Gastrocnemius medialis (tissue), 4 donors: Measurements from ENCODE around the gene FGFR3. TPM values are rescaled to one million over a fixed set of nuclear protein-coding genes. Genes with fewer than 3 reads are reported as not detected.

Source experiments
- ATAC-seq, 2 donors: fragments of 150-250 bp; one replicate each; pipeline ENCODE4 v1.9.1; 2016
- DNase-seq, 2 donors: peaks; one replicate each; pipeline ENCODE4 v3.0.0-alpha.2; 2019
- H3K27ac ChIP-seq, 4 donors: fragments of 200-600 bp; sonication (generic); 1 replicate in 1 of 4; 2 replicates in 3 of 4; pipeline ENCODE4 v1.5.1; 2016 to 2018; ENCODE audit warnings: mild to moderate bottlenecking in 2 of 4, moderate library complexity in 1 of 4
- H3K27me3 ChIP-seq, 3 donors: fragments of 200-600 bp; sonication (generic) in 2 of 3; 1 replicate in 1 of 3; 2 replicates in 2 of 3; pipeline versions ENCODE4 v1.5.1 to v1.6.0; 2016 to 2019; ENCODE audit warnings: mild to moderate bottlenecking in 1 of 3, moderate library complexity in 1 of 3
- H3K36me3 ChIP-seq, 2 donors: fragments of 200-600 bp; sonication (generic) in 1 of 2; one replicate each; pipeline ENCODE4 v1.5.1; 2017 to 2018
- H3K4me1 ChIP-seq, 2 donors: fragments of 200-600 bp; sonication (generic) in 1 of 2; one replicate each; pipeline ENCODE4 v1.5.1; 2016 to 2017; ENCODE audit warnings: mild to moderate bottlenecking in 2 of 2
- H3K4me3 ChIP-seq, 4 donors: fragments of 200-600 bp; sonication (generic) in 3 of 4; 1 replicate in 1 of 4; 2 replicates in 3 of 4; pipeline ENCODE4 v1.5.1; 2016 to 2019; ENCODE audit warnings: mild to moderate bottlenecking in 2 of 4
- H3K9me3 ChIP-seq, 3 donors: fragments of 200-600 bp; sonication (generic) in 2 of 3; 1 replicate in 1 of 3; 2 replicates in 2 of 3; pipeline ENCODE4 v1.5.1; 2016 to 2019
- POLR2A ChIP-seq, 2 donors: fragments of 450-650 bp; IDR thresholded peaks; one replicate each; pipeline ENCODE4 v1.6.1; 2017; ENCODE audit warnings: antibody characterized with exemption in 2 of 2, mild to moderate bottlenecking in 2 of 2, moderate library complexity in 2 of 2
- in situ Hi-C, 4 donors: fragments of 200-750 bp; cut with MboI; loops; one replicate each; pipeline versions ENCODE4 v1.15.0 to v1.8.0; 2017; ENCODE audit warnings: low sequenced_read_pairs in 4 of 4
- intact Hi-C: fragments of 100-400 bp; cut with DNase I; formaldehyde crosslinking; loops from one replicate; pipeline ENCODE4 v1.15.1; 2023; ENCODE audit warnings: low total_unique reads
- total RNA-seq, 4 donors: library from RNA; depleted of rRNA; stranded (reverse); fragments of >200 nt; gene quantifications; one replicate each; pipeline versions ENCODE4 v1.1.0 to v1.2.3, GENCODE V29; 2016
- TF ChIP-seq, protein P1 (sequence below), 5 experiments: fragments of 450-650 bp in 3 of 5; fragments of 200-600 bp in 2 of 5; sonication (generic) in 2 of 5; IDR thresholded peaks in 4 of 5; conservative IDR thresholded peaks in 1 of 5; 1 replicate in 4 of 5; 2 replicates in 1 of 5; pipeline ENCODE4 v1.5.1; 2016 to 2019; ENCODE audit warnings: antibody characterized with exemption in 5 of 5, mild to moderate bottlenecking in 3 of 5, moderate library complexity in 3 of 5

Gene FGFR3
- total RNA-seq, 4 donors from 2014 or later: 0.15 to 0.51 (median 0.18) TPM; not detected in 1

DNA sequence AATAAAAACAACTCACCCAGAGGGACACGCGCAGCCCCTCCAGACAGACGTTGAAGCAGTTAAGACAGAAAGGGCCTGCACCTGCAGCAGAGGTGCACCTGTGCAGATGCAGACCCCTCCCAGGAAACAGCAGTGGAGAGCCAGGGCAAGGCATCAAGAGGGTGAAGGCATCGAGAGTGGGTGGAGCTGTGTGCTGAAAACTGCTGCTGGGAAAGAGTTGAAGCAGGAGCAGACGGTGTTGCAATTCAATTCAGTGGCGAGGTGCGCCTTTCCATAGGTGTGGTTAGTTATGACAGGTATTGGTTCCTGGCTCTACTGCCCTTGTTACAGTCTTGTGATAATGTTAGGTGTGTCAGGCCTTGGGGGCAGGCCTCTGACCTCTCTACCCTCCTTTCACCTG is 46.2 kb downstream of the FGFR3 start:
- peaks cover 10 to 16% of the 10 kb centered on the region in 2 donors for H3K4me1 ChIP-seq
- in situ Hi-C loops (no loop called here), intact Hi-C loops (no loop called here)
- no peak overlapping the region for H3K27ac ChIP-seq
- TF ChIP-seq POLR2A (IDR thresholded peaks at IDR 0.05): no peak
- TF ChIP-seq, protein P1, sequence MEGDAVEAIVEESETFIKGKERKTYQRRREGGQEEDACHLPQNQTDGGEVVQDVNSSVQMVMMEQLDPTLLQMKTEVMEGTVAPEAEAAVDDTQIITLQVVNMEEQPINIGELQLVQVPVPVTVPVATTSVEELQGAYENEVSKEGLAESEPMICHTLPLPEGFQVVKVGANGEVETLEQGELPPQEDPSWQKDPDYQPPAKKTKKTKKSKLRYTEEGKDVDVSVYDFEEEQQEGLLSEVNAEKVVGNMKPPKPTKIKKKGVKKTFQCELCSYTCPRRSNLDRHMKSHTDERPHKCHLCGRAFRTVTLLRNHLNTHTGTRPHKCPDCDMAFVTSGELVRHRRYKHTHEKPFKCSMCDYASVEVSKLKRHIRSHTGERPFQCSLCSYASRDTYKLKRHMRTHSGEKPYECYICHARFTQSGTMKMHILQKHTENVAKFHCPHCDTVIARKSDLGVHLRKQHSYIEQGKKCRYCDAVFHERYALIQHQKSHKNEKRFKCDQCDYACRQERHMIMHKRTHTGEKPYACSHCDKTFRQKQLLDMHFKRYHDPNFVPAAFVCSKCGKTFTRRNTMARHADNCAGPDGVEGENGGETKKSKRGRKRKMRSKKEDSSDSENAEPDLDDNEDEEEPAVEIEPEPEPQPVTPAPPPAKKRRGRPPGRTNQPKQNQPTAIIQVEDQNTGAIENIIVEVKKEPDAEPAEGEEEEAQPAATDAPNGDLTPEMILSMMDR (IDR thresholded peaks at IDR 0.05 in 4 of 5, conservative IDR thresholded peaks at IDR 0.05 in 1 of 5): no peak
- no peak for DNase-seq
- H3K36me3 ChIP-seq: peaks cover 0 to 75% of the 10 kb centered on the region in 2 donors
- H3K9me3 ChIP-seq: no peaks in the 10 kb centered on the region
- no peak overlapping the region for H3K4me3 ChIP-seq
- no peaks in the 10 kb centered on the region for H3K27me3 ChIP-seq
- ATAC-seq: no peak

DNA sequence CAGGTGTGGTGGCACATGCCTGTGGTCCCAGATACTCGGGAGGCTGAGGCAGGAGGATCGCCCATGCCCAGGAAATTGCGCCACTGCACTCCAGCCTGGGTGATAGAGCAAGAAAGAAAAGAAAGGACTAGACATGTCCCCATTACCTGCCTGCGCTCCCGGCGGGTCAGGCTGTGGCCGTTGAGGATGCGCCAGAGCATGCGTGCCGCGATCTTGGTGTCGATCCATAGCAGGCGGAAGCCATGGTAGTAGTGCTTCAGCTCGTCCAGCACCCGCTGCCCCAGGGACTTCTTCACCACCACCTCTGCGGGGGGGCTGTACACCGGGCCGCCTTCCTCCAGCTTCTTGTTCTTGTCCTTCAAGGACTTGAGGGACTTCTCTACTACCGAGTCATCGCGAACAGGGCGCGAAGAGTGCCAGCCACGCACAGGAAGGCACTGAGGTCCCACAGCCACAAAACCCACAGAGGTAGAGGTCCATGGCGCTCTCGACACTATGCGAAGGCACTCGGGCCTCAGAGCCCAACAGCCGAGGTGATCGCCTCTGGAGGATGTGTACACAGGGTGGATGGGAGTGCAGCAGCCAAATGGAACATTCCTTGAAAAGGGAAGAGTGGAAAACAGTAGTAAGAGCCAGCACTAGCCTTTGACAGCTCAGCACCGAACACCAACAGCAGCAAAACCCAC is 48.3 kb downstream of the FGFR3 start:
- Histone ChIP-seq H3K4me1 (peaks cover 10 to 17% of the 10 kb centered on the region in 2 donors), H3K27ac (no peak overlapping the region), H3K9me3 (no peaks in the 10 kb centered on the region), H3K27me3 (no peaks in the 10 kb centered on the region), H3K36me3 (peaks cover 0 to 60% of the 10 kb centered on the region in 2 donors), H3K4me3 (no peak overlapping the region)
- intact Hi-C loops: no loop called here
- no peak for DNase-seq
- in situ Hi-C loops: no loop called here
- ATAC-seq: no peak
- TF ChIP-seq, protein P1 (IDR thresholded peaks at IDR 0.05 in 4 of 5, conservative IDR thresholded peaks at IDR 0.05 in 1 of 5): no peak
- no peak for TF ChIP-seq POLR2A (IDR thresholded peaks at IDR 0.05)

DNA sequence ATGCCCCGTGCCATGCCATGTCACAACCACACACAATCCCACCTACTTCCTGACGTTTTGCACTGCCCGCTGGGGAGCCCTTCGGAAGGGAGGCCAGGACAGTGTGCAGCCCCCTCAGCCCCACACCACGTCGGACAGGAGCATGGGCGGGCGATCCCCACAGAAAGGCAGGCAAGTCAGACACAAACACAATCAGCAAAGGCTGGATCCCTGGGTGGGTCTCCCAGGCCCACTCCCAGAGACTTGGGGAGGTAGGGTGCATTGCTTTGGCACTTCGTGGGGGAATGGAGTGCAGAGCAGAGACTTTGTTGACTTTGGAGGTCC is 48.8 kb downstream of the FGFR3 start:
- DNase-seq (no peak), ATAC-seq (no peak)
- in situ Hi-C loops (no loop called here), intact Hi-C loops (no loop called here)
- TF ChIP-seq, protein P1 (IDR thresholded peaks at IDR 0.05 in 4 of 5, conservative IDR thresholded peaks at IDR 0.05 in 1 of 5): no peak
- TF ChIP-seq POLR2A (IDR thresholded peaks at IDR 0.05): no peak
- Histone ChIP-seq H3K27ac (no peak overlapping the region), H3K9me3 (no peaks in the 10 kb centered on the region), H3K27me3 (no peaks in the 10 kb centered on the region), H3K36me3 (peaks cover 0 to 59% of the 10 kb centered on the region in 2 donors), H3K4me1 (peaks cover 10 to 17% of the 10 kb centered on the region in 2 donors), H3K4me3 (no peak overlapping the region)

DNA sequence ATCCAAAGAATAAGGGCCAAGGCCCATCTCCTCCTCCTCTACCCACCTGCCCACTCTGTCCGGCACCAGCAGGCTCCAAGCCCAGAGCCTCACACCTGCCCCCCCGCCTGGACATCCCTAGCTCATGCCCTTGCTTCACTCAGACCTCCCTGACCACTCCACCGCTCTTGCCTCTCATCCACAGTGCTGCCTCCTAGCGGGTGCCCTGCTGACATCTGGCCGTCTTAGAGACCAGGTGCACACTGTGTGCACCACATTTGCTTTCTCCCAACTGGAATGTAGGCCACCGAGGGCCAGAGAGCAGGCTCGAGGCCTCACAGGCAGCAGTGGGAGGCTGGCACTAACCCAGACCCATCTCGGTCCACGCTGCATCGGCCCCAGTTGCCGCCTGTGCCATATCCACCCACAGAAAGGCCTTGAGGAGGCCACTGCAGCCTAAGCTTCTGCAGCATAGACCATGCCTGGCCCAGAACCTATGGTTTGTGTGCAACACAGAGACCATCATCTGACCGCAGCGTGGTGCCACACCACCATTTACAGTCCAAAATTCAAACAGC is 49.3 kb downstream of the FGFR3 start:
- no peak for ATAC-seq
- Histone ChIP-seq H3K27ac (no peak overlapping the region), H3K4me3 (no peak overlapping the region), H3K27me3 (no peaks in the 10 kb centered on the region), H3K36me3 (peaks cover 0 to 64% of the 10 kb centered on the region in 2 donors), H3K9me3 (no peaks in the 10 kb centered on the region), H3K4me1 (peaks cover 10 to 17% of the 10 kb centered on the region in 2 donors)
- no peak for DNase-seq
- intact Hi-C loops (no loop called here), in situ Hi-C loops (no loop called here)
- no peak for TF ChIP-seq POLR2A (IDR thresholded peaks at IDR 0.05)

DNA sequence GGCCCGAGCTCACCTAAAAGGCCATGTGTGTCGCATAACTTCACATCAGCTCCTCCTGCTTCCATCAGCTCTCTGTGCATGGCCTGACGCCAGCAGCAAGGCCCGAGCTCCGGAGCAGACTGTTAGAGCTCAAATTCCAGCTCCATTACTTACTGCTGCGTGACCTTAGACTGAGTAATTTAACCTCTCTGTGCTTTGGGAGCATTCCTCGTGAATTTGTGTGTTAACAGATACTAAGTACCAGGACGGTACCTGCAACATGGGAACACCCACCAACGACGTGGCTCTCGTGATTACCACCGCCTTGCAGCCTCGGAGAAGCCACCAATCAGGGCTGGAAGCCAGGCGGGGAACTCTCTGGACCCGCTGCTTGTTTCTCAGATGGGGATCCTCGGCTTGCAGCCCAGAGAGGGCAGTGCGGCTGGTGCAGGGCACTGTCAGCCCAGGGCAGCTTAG is 49.9 kb downstream of the FGFR3 start:
- Histone ChIP-seq H3K4me3 (no peak overlapping the region), H3K4me1 (peaks cover 10 to 17% of the 10 kb centered on the region in 2 donors), H3K36me3 (peaks cover 0 to 59% of the 10 kb centered on the region in 2 donors), H3K9me3 (no peaks in the 10 kb centered on the region), H3K27me3 (no peaks in the 10 kb centered on the region), H3K27ac (no peak overlapping the region)
- DNase-seq: no peak
- TF ChIP-seq, protein P1 (IDR thresholded peaks at IDR 0.05 in 4 of 5, conservative IDR thresholded peaks at IDR 0.05 in 1 of 5): no peak
- no peak for TF ChIP-seq POLR2A (IDR thresholded peaks at IDR 0.05)
- in situ Hi-C loops: no loop called here
- intact Hi-C loops: no loop called here
- ATAC-seq: no peak
